Panc1 (cell line): ENCODE data around the gene CCR7.

Experiments
- POLR2AphosphoS5 ChIP-seq: IDR thresholded peaks from 2 replicates; pipeline ENCODE4 v1.6.1; 2012; ENCODE audit warnings: mild to moderate bottlenecking, low read depth, low read length, moderate library complexity
- TCF7L2 ChIP-seq: IDR thresholded peaks from 2 replicates; pipeline ENCODE4 v1.6.1; 2011; ENCODE audit warnings: mild to moderate bottlenecking, low read depth, low read length, inconsistent platforms
- TF ChIP-seq, protein P1 (sequence below): fragments of 450-650 bp; IDR thresholded peaks from 2 replicates; pipeline ENCODE4 v1.5.1; 2017; ENCODE audit warnings: mild to moderate bottlenecking

DNA sequence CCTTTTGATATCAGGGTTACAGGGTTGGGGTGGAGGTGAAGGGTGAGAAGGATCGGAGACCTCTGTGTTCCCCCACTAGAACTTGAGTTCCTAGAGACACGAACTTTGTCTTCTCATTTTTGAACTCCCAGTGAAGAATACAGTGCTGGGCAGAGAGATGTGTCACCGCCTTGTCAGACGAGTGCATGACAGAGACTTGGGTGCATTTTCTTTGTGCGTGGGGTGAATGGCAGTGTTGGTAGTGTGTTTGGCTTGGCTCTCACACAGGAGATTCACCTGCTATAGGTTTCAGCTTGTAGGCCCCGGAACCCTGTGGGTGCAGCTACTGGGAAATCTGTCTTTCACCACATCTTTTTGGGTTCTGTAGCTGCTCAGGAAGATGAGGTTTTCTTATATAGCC lies 40.0 kb upstream of the CCR7 start:
- TF ChIP-seq, protein P1, sequence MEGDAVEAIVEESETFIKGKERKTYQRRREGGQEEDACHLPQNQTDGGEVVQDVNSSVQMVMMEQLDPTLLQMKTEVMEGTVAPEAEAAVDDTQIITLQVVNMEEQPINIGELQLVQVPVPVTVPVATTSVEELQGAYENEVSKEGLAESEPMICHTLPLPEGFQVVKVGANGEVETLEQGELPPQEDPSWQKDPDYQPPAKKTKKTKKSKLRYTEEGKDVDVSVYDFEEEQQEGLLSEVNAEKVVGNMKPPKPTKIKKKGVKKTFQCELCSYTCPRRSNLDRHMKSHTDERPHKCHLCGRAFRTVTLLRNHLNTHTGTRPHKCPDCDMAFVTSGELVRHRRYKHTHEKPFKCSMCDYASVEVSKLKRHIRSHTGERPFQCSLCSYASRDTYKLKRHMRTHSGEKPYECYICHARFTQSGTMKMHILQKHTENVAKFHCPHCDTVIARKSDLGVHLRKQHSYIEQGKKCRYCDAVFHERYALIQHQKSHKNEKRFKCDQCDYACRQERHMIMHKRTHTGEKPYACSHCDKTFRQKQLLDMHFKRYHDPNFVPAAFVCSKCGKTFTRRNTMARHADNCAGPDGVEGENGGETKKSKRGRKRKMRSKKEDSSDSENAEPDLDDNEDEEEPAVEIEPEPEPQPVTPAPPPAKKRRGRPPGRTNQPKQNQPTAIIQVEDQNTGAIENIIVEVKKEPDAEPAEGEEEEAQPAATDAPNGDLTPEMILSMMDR, result no peak
- TF ChIP-seq POLR2AphosphoS5, result no peak
- no peak for TF ChIP-seq TCF7L2
